DND-41 (cell line): ENCODE measurements around the gene CASTOR1.

Experiments
- ATAC-seq: fragments of 200-7000 bp; cut with Tn5 transposase; 3 replicates; pipeline ENCODE4 v1.9.1; 2021; ENCODE audit warnings: low read depth; ENCODE audit not compliant: insufficient read depth
- DNase-seq: peaks from one replicate; pipeline ENCODE4 v3.0.0-alpha.2; 2020
- H2AFZ ChIP-seq: 2 replicates; pipeline ENCODE4 v1.6.0; 2012; ENCODE audit warnings: low read depth, low read length
- H3K27ac ChIP-seq: 2 replicates; pipeline ENCODE4 v1.5.1; 2012; ENCODE audit warnings: low read length, inconsistent platforms
- H3K27me3 ChIP-seq: fragments of 200-600 bp; sonication (generic); 2 replicates; pipeline ENCODE4 v1.6.0; 2012; ENCODE audit warnings: low read length, mild to moderate bottlenecking, inconsistent platforms; ENCODE audit not compliant: insufficient read depth, poor library complexity
- H3K36me3 ChIP-seq: 2 replicates; pipeline ENCODE4 v1.5.1; 2012; ENCODE audit warnings: low read length, inconsistent platforms; ENCODE audit not compliant: insufficient read depth
- H3K4me1 ChIP-seq: 2 replicates; pipeline ENCODE4 v1.5.1; 2012; ENCODE audit warnings: mild to moderate bottlenecking, low read length; ENCODE audit not compliant: insufficient read depth
- H3K4me2 ChIP-seq: 2 replicates; pipeline ENCODE4 v1.6.0; 2012; ENCODE audit warnings: mild to moderate bottlenecking, moderate library complexity, low read length, inconsistent platforms; ENCODE audit not compliant: insufficient read depth
- H3K4me3 ChIP-seq, 2 experiments: fragments of 200-600 bp in 1 of 2; shearing (Covaris generic) in 1 of 2; 2 replicates each; pipeline ENCODE4 v1.5.1; 2012 to 2016; ENCODE audit warnings: inconsistent platforms in 2 of 2, low read length in 2 of 2, mild to moderate bottlenecking in 2 of 2, low read depth in 1 of 2, moderate library complexity in 1 of 2
- H3K79me2 ChIP-seq: 2 replicates; pipeline ENCODE4 v1.6.0; 2012; ENCODE audit warnings: low read length, inconsistent platforms; ENCODE audit not compliant: insufficient read depth
- H3K9ac ChIP-seq: 2 replicates; pipeline ENCODE4 v1.6.0; 2012; ENCODE audit warnings: low read depth, mild to moderate bottlenecking, inconsistent platforms, low read length, moderate library complexity
- H3K9me3 ChIP-seq: 2 replicates; pipeline ENCODE4 v1.5.1; 2012; ENCODE audit warnings: low read length, moderate library complexity, mild to moderate bottlenecking, inconsistent platforms; ENCODE audit not compliant: insufficient read depth, severe bottlenecking
- H4K20me1 ChIP-seq: 2 replicates; pipeline ENCODE4 v1.6.0; 2012; ENCODE audit warnings: low read length; ENCODE audit not compliant: insufficient read depth
- CTCF ChIP-seq: IDR thresholded peaks from 2 replicates; pipeline ENCODE4 v1.5.1; 2012; ENCODE audit warnings: borderline replicate concordance, low read length, moderate library complexity, mild to moderate bottlenecking; ENCODE audit not compliant: poor library complexity, severe bottlenecking; ENCODE audit errors: extremely low read depth
- EZH2 ChIP-seq: IDR thresholded peaks from 3 replicates; pipeline ENCODE4 v1.6.1; 2012; ENCODE audit warnings: borderline replicate concordance, low read depth, mild to moderate bottlenecking, moderate library complexity, low read length, inconsistent platforms; ENCODE audit not compliant: severe bottlenecking

CASTOR1 gene

DNA sequence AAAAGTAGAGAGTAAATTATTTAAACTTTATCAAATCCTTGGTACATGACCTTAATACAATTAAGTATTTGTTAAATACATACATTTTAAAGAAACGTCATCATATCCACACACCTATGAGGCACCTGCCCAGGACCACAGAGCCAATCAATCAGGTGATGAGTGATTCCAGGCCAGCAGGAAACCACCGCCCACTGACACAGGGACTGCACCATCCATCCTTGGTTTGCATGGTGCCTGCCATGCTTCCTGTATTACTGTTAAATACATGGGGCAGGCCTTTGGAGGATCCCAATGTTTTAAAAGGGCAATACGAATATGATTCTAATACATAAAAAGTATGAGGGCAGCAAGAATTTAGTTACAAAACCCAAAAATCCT lies 44.4 kb upstream of the CASTOR1 start:
- Histone ChIP-seq H3K9me3 (no peaks in the 10 kb centered on the region), H3K36me3 (peaks cover 75% of the 10 kb centered on the region), H2AFZ (no peak overlapping the region), H3K4me3 (no peak overlapping the region), H3K9ac (no peak overlapping the region), H3K4me1 (no peaks in the 10 kb centered on the region), H3K27me3 (no peaks in the 10 kb centered on the region), H4K20me1 (peaks cover 3% of the 10 kb centered on the region; the same call in 1 of the 2 replicates), H3K27ac (no peak overlapping the region), H3K4me2 (no peak overlapping the region), H3K79me2 (no peaks in the 10 kb centered on the region)
- no peak for DNase-seq
- ATAC-seq = no peak
- no peak for TF ChIP-seq CTCF
- TF ChIP-seq EZH2 = no peak

DNA sequence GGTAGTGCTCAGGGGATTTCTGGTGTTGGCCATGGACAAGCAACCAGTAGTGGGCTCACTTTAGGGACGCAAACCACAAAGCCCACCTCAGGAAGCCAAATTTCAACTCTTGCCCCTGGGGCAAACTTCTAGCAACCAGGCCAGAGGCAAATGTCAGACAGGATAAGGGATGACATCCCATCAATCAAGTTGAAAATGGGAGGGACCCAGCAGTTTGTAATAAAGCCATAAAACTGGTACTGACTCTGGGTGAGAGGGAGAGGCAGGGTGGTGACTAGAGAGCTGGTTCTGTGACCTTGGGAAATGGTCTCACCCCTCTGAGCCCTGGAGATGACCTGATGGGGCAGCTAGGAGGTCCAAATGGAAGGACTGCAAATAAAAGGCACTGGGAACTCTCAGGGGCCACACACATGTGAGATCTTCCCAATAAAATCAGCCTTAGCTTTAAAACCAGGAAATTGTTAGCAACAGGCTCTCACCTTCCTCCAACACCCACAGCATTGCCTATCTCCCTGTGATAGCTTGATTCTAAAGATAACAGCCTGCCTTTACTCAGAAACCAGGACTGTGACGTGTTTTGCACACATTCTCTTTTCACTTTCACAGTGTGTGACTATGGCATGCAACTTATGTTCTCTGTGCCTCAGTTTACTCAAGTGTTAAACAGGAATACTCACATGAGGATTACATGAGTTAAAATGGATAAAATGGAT lies 43.8 kb upstream of the CASTOR1 start:
- H3K79me2 ChIP-seq = no peaks in the 10 kb centered on the region
- DNase-seq (no peak), ATAC-seq (no peak)
- H3K27ac ChIP-seq = peak overlapping the region; percentile 36; the same call in 1 of the 2 replicates
- H4K20me1 ChIP-seq = peaks cover 3% of the 10 kb centered on the region; the same call in 1 of the 2 replicates
- TF ChIP-seq EZH2 (no peak), CTCF (no peak)
- H3K4me2 ChIP-seq = no peak overlapping the region
- no peak overlapping the region for H3K4me3 ChIP-seq
- H3K4me1 ChIP-seq = peaks cover under 1% of the 10 kb centered on the region; the same call in 1 of the 2 replicates
- no peaks in the 10 kb centered on the region for H3K9me3 ChIP-seq
- no peak overlapping the region for H2AFZ ChIP-seq
- peaks cover 77% of the 10 kb centered on the region for H3K36me3 ChIP-seq
- H3K9ac ChIP-seq = no peak overlapping the region
- no peaks in the 10 kb centered on the region for H3K27me3 ChIP-seq

DNA sequence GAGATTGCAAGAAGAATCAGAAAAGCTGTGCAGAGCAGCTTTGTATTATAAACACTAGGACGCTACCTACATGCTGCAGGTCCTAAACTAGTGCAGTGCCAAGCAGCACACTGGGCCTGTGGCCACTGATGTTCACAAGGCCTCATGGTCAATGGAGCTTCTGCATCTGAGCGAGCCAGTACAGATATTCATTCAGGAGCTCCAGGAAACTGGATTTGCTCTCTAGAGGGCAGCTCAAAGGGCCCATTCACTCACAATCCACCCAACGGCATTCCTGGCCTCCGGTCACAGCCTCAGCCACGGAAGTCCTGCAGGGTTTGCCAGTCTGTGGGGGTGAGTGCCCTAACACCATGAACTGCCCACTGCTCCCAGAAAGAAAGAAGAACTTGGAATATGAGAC lies 43.2 kb upstream of the CASTOR1 start:
- Histone ChIP-seq H4K20me1 (peaks cover 3% of the 10 kb centered on the region; the same call in 1 of the 2 replicates), H3K27ac (no peak overlapping the region), H3K9ac (no peak overlapping the region), H3K27me3 (no peaks in the 10 kb centered on the region), H3K36me3 (peaks cover 71% of the 10 kb centered on the region), H3K4me3 (no peak overlapping the region), H3K9me3 (no peaks in the 10 kb centered on the region), H2AFZ (no peak overlapping the region), H3K79me2 (no peaks in the 10 kb centered on the region), H3K4me2 (no peak overlapping the region), H3K4me1 (peaks cover 7% of the 10 kb centered on the region)
- DNase-seq (no peak), ATAC-seq (no peak)
- TF ChIP-seq CTCF = no peak
